GM21390 (cell line): ENCODE data around the gene MOSPD3.

Source experiments
- ATAC-seq: cut with Tn5 transposase; IDR thresholded peaks from one replicate; pipeline ENCODE4 v1.9.1; 2021; ENCODE audit not compliant: unreplicated experiment

Gene MOSPD3

DNA sequence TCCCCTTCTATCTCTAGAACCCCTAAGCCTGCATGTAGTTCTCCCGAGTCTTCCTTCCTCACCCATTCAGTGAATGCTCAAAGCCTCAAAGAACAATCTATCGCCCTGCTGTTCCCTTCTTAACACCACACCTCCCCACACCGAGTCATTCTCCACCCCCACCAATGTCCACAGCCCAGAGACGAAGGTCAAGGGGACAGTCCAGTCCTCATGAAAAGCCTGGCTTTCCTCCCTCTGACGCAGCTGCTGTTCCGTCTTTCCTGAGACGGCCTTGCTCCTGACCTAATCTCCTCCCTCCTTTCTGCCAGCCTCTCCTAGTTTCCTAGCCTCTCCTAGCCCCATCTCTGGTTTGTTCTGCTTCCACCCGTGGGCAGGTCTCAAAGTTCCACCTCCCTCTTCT is 9.2 kb downstream of the MOSPD3 start:
- no peak for ATAC-seq

GRCh38 chr7:100623951-100624824 is 11.8 kb downstream of the MOSPD3 start:
- no peak for ATAC-seq

GRCh38 chr7:100626055-100626454 is 13.7 kb downstream of the MOSPD3 start:
- ATAC-seq: no peak

DNA sequence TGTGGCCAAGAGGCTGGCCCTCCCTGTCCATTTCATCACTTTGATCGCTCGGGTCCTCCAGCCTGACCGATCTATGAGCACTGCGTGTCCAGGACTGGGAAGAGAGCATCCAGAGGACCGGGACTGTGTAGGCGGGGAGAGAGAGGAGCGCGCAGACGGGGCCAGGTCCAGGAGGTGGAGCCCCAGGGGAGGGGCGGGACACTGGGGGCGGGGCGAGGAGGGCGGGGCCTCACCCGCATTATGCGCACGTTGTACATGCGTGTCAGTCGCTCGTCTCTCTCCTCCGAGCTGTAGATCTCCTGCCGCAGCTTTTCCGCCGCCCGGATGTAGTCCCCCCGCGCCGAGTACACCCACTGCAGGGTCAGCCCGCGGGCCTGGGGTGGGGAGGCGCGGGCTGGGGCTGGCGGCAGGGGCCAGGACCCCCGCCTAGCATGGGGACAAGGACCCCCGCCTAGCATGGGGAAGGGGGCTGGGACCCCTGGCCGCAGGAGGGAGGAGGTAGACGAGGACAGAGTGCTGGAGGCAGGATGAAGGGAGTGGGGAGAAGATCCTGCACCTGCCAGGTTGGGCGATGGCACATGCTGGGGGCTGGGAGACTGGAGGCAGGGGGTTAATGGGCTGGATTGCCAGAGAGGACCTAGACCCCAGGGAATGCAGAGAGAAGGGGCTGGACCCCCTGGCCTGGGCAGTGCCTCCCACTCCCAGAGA is 14.3 kb downstream of the MOSPD3 start:
- ATAC-seq: peak; percentile 80

DNA sequence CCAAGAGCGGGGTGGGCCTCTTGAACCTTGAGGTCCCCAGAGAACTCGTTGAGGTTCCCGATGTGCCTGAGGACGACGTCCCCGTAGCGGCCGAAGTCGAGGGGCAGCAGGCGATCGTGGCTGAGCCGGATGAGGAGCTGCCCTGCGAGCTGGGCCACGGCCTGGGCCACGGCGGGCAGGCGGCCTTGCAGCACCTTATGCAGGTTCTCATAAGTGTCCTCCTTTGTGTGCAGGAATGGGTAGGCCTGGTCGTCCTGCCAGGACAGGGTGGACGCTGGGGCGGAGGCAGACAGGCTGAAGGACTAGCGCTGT is 14.9 kb downstream of the MOSPD3 start:
- no peak for ATAC-seq

- ATAC-seq: no peak
These were observed 16.9 kb downstream of the MOSPD3 start for GRCh38 chr7:100629117-100629716.

GRCh38 chr7:100630066-100630465 is 17.7 kb downstream of the MOSPD3 start:
- ATAC-seq: no peak

DNA sequence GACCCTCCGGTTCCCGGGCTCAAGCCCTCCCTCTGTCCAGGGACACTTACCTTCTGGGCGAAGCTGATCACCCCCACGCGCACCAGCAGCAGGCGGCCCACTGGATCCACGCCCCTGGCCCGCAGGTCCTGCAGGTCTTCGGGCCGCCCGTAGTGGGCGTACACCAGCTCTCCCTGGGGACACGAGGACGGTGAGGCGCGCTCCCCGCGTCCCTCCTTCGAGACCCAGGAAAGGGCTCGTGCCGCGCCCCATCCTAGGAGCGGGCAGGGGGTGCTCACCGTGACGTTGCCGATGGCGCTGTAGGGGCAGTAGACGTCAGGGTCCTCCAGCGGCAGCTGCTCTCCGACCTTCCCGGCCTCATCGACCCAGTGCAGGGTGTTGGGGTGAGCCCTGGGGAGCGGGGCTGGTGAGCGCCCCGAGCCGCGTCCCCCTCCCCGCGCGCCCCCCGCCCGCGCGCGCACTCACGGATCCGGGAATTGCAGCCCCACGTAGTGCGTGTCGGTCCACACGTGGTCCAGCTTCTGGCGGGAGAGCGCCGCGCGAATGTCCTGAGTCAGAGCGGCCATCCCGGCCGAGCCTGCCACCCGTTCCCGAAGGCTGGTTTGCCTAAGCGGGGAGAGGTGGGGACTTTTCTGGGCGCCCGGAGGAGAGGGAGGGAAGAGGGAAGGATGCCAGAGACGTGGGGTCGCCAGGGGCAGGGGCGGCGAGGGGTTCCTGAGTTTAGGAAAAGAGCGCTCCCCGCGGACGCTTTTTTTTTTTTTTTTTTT is 20.8 kb downstream of the MOSPD3 start:
- ATAC-seq: peak; percentile 53

- ATAC-seq: no peak
These were observed 27.7 kb downstream of the MOSPD3 start for GRCh38 chr7:100639995-100640516.

DNA sequence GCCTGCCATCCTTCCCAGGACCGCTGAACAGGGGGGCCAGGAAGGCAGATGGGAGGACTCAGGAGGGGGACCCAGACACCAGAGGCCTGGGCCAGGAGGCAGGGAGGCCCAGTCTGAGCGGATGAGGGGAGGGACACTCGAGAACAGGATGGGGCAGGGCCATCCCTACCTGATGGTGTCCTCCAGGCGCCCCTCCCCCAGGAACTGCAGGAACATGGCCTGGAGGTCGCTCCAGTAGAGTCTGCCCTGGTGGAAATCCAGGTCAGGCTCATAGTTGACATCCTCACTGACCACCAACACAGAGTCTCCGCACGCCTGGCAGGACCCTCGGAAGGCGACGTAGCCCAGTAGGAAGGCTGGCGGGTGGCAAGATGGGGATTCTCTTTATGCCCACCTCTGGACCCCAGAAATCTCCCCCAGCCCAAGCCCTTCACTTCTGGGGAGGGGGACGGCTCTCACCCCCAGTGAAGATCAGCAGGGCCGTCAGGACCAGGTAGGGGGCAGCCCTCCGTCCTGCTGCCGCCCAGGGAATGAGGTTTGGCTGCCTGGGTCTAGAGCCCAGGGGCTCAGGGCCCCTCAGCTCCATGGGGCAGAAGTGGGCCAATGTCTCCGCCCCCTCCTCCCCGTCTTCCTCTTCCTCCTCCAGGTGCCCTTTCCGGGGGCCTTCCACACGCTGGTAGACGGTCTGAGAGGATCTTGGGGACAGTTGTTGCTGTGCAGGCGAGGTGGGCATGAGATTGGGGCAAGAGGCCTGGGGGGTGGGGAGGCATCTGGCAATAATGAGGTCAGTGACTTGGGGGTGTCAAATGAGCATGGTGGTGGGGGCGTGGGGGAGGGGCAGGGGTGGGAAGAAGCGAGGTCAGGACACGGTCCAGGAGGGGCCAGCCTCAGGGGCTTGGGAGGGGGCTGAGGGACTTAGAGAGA is 28.4 kb downstream of the MOSPD3 start:
- ATAC-seq: no peak

GRCh38 chr7:100641463-100641859 is 29.1 kb downstream of the MOSPD3 start, which contains the start of gene TFR2:
Gene TFR2, minus strand, starts transcription at chr7:100641552. Its CDS starts 43 bp downstream, at chr7:100641509.
- ATAC-seq: no peak

GRCh38 chr7:100641860-100642533 is 29.7 kb downstream of the MOSPD3 start:
- ATAC-seq: no peak

GRCh38 chr7:100642534-100642907 is 30.2 kb downstream of the MOSPD3 start:
- ATAC-seq: no peak

DNA sequence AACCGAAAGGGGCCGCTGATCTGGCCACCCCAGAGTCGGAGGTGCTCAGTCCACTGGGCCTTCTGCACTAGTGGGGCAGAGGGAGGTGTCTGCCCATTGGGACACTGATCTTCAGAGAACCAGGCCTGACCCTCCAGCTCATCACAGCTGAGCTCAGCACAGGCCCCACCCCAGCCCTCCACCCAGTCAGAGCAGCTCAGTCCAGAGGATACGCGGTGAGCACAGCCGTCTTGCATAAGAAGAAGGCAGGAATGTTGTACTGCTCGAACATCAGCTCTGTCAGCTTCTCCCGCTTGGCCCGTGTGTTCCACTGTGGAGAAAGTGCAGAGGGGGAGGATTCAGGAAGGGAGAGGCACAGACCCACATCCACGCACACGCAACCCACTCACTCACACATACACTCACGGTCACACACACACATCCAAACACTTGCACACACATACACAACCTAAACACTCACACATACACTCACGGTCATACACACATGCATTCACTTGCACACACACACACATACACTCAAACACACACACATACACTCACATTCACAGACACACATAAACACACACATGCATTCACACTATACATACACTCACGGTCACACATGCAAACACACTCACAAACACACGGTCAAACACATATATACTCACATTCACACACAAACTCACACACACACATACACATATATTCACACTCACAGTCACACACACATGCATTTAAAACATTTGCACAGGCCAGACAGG is 37.7 kb downstream of the MOSPD3 start:
- ATAC-seq: no peak

GRCh38 chr7:100654908-100655831 is 42.8 kb downstream of the MOSPD3 start:
- no peak for ATAC-seq

DNA sequence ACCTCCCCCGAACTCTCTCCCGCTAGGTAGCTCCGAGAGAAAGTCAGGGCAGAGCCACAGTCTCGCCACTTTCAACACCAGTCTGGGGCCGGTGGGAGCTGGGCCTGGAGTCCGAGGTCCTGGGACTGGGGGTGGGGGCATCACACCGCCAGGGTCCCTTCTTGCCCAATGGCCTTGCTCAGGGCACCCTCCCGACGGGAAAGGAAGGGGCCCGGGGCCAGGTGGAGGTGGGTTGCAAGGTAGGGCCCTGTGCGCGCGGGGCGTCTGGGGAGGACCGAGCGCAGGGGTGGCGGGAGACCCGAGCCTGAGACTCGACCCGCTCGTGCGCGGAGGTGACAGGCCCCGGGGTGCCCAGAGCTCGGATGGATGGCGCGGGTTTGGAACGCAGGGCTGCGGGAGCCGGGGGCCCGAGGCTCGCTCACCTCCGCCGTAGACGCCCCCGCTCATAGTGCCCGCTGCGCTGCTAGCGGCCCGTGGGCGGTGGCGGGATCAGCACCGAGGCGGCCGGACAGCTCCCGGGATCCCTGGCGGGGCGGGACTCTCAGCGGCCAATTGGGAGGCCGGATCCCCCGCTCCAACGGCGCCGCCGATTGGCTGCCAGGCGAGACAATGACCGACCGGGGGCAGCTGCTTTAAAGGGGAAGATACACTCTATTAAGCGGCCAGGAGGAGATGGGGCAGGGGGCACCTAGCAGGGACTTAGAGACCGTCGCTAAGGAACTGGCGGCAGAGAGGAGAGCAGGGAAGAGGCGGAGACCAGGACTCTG is 43.8 kb downstream of the MOSPD3 start, which contains the start of gene ACTL6B:
ACTL6B (minus strand) TSS at position 541 of the 767 bp plus-strand sequence; CDS start at position 447, 94 bp downstream.
- ATAC-seq: no peak
